Measurements from ENCODE around the gene EMP2.

GRCh38 chr16:10600782-10601443 lies 20.5 kb upstream of the EMP2 start:
- TF ChIP-seq CTCF (IDR thresholded peaks at IDR 0.05) (no peak), POLR2A (IDR thresholded peaks at IDR 0.05) (no peak)

Measured in esophagus squamous epithelium (tissue), 4 donors.